OCI-LY1 (cell line): ENCODE measurements around the gene SWAP70.

Experiments
- CTCF ChIP-seq: fragments of 200-600 bp; sonication (generic), shearing (Covaris generic); IDR thresholded peaks from 2 replicates; pipeline ENCODE4 v1.5.1; 2017; ENCODE audit warnings: mild to moderate bottlenecking, antibody characterized with exemption, low read length, moderate library complexity, mixed read lengths
- EZH2 ChIP-seq: fragments of 200-600 bp; sonication (generic), shearing (Covaris generic); IDR thresholded peaks from 2 replicates; pipeline ENCODE4 v1.8.0; 2017; ENCODE audit warnings: borderline replicate concordance, mixed run types, mild to moderate bottlenecking, antibody characterized with exemption, low read length, moderate library complexity, mixed read lengths

- TF ChIP-seq CTCF (no peak), EZH2 (no peak)
Measured at GRCh38 chr11:9753021-9753420, 89.1 kb downstream of the SWAP70 start.
